Activated naive CD8-positive, alpha-beta T cell treated with anti-CD3 and anti-CD28 coated beads for 36 hours (primary cell): ENCODE measurements around the gene MLXIP. TPM values are rescaled to one million over a fixed set of nuclear protein-coding genes. Genes with fewer than 3 reads are reported as not detected.

Experiments
- DNase-seq: peaks from one replicate; pipeline ENCODE4 v3.0.0; 2021
- H3K27ac Mint-ChIP-seq: one replicate; pipeline ENCODE4 v1.8.0; 2022; ENCODE audit warnings: mild to moderate bottlenecking, moderate library complexity, mixed read lengths
- H3K27me3 Mint-ChIP-seq: one replicate; pipeline ENCODE4 v1.8.0; 2022; ENCODE audit warnings: mild to moderate bottlenecking, mixed read lengths
- H3K36me3 Mint-ChIP-seq: one replicate; pipeline ENCODE4 v1.8.0; 2021; ENCODE audit warnings: mild to moderate bottlenecking, mixed read lengths
- H3K4me1 Mint-ChIP-seq: one replicate; pipeline ENCODE4 v1.8.0; 2021; ENCODE audit warnings: mixed read lengths
- H3K4me3 Mint-ChIP-seq: one replicate; pipeline ENCODE4 v1.8.0; 2022; ENCODE audit warnings: mild to moderate bottlenecking, moderate library complexity, mixed read lengths
- H3K9me3 Mint-ChIP-seq: one replicate; pipeline ENCODE4 v1.8.0; 2022; ENCODE audit warnings: mixed read lengths
- total RNA-seq, 2 experiments: library from RNA; stranded (reverse); gene quantifications; one replicate each; pipeline ENCODE4 v1.2.3, GENCODE V29; 2021

Gene MLXIP
- total RNA-seq, 2 experiments from 2014 or later: 29.0 to 30.1 TPM

DNA sequence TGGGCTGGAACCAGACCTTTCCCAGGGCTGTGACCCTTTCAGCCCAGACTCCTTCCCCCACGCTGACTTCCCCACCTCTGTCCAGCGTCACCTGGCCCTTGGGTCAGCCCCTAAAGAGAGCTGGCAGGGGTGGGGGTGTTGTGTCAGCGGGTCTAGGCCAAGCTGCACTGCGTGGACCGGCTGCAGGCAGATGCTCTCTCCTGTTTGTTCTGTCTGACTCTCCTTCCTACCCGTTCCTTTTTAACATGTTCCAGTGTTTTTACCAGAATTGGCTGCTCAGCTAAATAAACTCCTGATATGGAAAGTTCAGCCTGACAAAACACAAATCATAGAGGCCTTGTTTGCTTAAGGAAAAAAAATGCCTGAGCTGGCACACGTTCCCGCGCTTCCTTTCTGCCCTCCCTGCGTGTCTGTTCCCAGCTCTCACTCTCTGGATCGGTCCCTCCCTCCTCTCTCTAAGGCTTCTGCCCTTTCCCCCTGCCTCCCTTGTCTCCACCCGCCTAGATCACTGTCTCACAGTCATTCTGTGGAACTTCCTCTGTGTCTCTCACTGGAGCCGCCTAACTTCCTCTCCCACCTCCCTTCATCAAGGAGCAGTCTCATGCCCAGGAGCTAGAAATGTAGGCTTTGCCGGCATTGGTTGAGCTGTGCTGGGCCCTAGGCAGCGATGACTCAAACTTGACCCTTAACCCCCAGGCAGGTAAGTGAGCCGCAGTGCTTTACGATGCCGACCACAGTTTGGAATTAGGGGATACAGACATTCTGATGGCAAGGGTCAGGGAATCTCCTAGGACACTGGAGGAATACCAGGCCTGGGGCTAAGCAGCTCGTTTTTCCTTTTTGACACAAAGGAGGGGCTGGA, 15.5 kb upstream of the MLXIP start:
- no peak for DNase-seq
- Mint-ChIP-seq H3K36me3 (no peaks in the 10 kb centered on the region), H3K4me3 (no peak overlapping the region), H3K4me1 (peaks cover 15% of the 10 kb centered on the region), H3K27me3 (no peaks in the 10 kb centered on the region), H3K27ac (no peak overlapping the region), H3K9me3 (no peaks in the 10 kb centered on the region)

- Mint-ChIP-seq H3K4me3 (no peak overlapping the region), H3K27me3 (no peaks in the 10 kb centered on the region), H3K4me1 (peaks cover 21% of the 10 kb centered on the region), H3K9me3 (no peaks in the 10 kb centered on the region), H3K27ac (no peak overlapping the region), H3K36me3 (no peaks in the 10 kb centered on the region)
- DNase-seq: no peak
Measured at GRCh38 chr12:122063694-122064024, 14.9 kb upstream of the MLXIP start.

GRCh38 chr12:122064025-122064777, 14.4 kb upstream of the MLXIP start:
- no peak overlapping the region for H3K27ac Mint-ChIP-seq
- no peaks in the 10 kb centered on the region for H3K27me3 Mint-ChIP-seq
- peak; percentile 65 for DNase-seq
- H3K36me3 Mint-ChIP-seq: no peaks in the 10 kb centered on the region
- H3K9me3 Mint-ChIP-seq: no peaks in the 10 kb centered on the region
- H3K4me1 Mint-ChIP-seq: peaks cover 21% of the 10 kb centered on the region
- H3K4me3 Mint-ChIP-seq: no peak overlapping the region

DNA sequence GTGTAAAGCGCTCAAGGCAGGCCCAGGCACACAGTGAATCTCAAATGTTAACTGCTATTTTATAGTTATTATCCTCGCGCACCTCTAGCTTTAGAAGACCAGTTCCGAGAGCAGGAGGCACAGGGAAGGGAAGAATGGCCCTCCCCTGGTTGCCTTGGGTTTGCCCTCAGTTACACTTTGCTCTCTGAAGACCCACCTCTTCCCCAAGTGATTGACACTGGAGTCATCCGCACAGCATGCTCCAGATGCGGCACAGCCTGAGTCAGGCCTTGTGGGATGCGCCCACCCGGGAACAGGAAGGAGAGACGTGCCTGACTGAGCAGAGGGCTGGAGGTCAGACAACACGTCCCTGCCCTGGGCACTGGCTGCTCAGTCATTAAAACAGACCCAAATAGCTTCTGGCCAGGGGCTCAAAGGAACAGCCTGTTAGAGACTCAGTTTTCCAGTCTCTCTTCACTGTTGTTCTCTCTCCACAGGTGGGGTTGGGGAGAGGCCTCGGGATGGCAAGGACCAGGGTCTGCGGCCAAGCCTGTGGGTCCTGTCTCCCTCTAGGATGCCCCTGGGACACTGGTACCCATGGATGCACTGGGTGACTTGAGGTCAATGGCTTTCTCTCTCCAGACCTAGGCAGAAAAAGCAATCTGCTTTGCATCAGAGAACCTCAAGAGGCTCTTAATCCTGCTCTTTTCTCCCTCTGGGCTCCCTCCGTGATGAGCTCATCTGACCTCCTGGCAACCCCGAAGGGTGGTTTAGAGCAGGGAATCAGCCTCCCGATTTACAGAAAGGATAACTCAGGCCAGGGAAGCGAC, 13.6 kb upstream of the MLXIP start:
- Mint-ChIP-seq H3K27me3 (no peaks in the 10 kb centered on the region), H3K36me3 (no peaks in the 10 kb centered on the region), H3K27ac (no peak overlapping the region), H3K4me1 (peaks cover 21% of the 10 kb centered on the region), H3K4me3 (no peak overlapping the region), H3K9me3 (no peaks in the 10 kb centered on the region)
- DNase-seq: no peak

- DNase-seq: no peak
- no peaks in the 10 kb centered on the region for H3K36me3 Mint-ChIP-seq
- H3K4me3 Mint-ChIP-seq: peak overlapping the region; percentile 73
- peaks cover 21% of the 10 kb centered on the region for H3K4me1 Mint-ChIP-seq
- H3K9me3 Mint-ChIP-seq: no peaks in the 10 kb centered on the region
- peak overlapping the region; percentile 30 for H3K27ac Mint-ChIP-seq
- H3K27me3 Mint-ChIP-seq: no peaks in the 10 kb centered on the region
Measured at GRCh38 chr12:122067548-122067947, 11.0 kb upstream of the MLXIP start.

GRCh38 chr12:122067966-122068365, 10.6 kb upstream of the MLXIP start:
- Mint-ChIP-seq H3K27me3 (no peaks in the 10 kb centered on the region), H3K4me1 (peaks cover 19% of the 10 kb centered on the region), H3K9me3 (no peaks in the 10 kb centered on the region), H3K27ac (peak overlapping the region; percentile 30), H3K4me3 (peak overlapping the region; percentile 73), H3K36me3 (no peaks in the 10 kb centered on the region)
- peak; percentile 52 for DNase-seq

GRCh38 chr12:122072031-122072970, 6.3 kb upstream of the MLXIP start:
- no peaks in the 10 kb centered on the region for H3K9me3 Mint-ChIP-seq

DNA sequence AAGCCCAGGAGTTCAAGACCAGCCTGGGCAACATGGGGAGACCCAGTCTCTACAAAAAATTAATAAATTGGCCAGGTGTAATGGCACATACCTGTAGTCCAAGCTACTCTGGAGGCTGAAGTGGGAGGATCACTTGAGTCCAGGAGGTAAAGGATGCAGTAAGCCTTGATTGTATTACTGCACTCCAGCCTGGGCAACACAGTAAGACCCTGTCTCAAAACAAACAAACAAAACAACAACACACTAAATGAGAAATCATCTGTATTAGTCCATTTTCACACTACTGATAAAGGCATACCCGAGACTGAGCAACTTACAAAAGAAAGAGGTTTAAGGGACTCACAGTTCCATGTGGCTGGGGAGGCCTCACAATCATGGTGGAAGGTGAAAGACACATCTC, 4.7 kb upstream of the MLXIP start:
- Mint-ChIP-seq H3K9me3 (no peaks in the 10 kb centered on the region), H3K27ac (no peak overlapping the region), H3K4me3 (no peak overlapping the region), H3K27me3 (no peaks in the 10 kb centered on the region), H3K4me1 (peaks cover 15% of the 10 kb centered on the region), H3K36me3 (no peaks in the 10 kb centered on the region)
- DNase-seq: no peak

More at GRCh38 chr12:122072031-122072970, 6.3 kb upstream of the MLXIP start:
- H3K27ac Mint-ChIP-seq: no peak overlapping the region
- H3K27me3 Mint-ChIP-seq: no peaks in the 10 kb centered on the region
- no peak overlapping the region for H3K4me3 Mint-ChIP-seq
- DNase-seq: no peak
- H3K36me3 Mint-ChIP-seq: no peaks in the 10 kb centered on the region
- H3K4me1 Mint-ChIP-seq: peaks cover 22% of the 10 kb centered on the region

DNA sequence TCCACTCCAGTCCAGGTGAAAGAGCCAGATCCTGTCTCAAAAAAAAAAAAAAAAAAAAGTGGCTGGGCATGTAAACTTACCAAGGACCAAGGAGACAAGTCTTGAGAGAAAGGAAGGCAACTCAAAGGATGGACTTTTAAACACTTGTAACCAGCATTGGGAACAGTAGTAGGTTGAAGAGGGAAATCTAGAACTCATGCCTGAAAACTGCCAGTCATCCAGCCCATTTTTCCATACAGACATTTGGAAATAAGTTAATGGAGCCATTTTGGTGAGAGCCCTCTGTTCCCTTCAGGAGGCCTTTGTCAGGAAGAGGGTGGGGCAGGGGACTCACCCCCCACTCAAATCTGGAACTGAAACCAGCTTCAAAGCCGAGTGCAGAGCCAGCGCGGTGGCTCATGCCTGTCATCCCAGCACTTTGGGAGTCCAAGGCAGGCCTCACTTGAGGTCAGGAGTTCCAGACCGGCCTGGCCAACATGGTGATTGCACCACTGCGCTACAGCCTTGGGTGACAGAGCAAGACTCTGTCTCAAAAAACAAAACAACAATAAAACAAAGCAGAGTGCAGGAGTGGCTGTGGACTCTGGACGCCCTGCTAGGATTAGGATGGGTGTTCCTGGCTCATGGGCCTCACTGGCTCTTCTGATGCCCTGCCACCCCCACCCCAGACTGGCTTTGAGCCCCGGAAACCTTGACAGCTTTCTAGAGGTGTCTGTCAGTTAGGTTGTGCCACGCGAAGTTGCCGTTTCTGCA, 1.6 kb upstream of the MLXIP start:
- peaks cover 13% of the 10 kb centered on the region for H3K36me3 Mint-ChIP-seq
- no peak overlapping the region for H3K27ac Mint-ChIP-seq
- H3K4me1 Mint-ChIP-seq: peaks cover 28% of the 10 kb centered on the region
- H3K27me3 Mint-ChIP-seq: no peaks in the 10 kb centered on the region
- no peak for DNase-seq
- H3K9me3 Mint-ChIP-seq: no peaks in the 10 kb centered on the region
- no peak overlapping the region for H3K4me3 Mint-ChIP-seq

DNA sequence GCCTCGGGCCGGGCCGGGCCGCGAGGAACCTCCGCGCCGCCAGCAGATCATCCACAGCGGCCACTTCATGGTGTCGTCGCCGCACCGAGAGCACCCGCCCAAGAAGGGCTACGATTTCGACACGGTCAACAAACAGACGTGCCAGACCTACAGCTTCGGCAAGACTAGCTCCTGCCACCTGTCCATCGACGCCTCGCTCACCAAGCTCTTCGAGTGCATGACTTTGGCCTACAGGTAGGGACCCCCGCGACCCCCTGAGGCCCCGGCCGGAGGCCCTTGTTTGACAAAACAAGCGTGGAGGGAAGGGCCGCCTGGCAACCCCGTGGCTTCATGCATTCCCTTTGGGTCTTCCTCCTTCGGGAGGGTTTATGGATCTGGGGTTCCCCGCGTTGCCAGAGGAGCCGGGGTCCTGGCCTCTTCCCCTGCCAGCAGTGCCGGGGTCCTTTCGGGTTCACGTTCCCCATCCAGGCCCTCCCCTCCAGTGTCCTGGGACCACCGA, 526 bp downstream of the MLXIP start:
- Mint-ChIP-seq H3K36me3 (peaks cover 26% of the 10 kb centered on the region), H3K27ac (peak overlapping the region; percentile 82), H3K4me3 (peak overlapping the region; percentile 94), H3K27me3 (no peaks in the 10 kb centered on the region), H3K9me3 (no peaks in the 10 kb centered on the region), H3K4me1 (peaks cover 47% of the 10 kb centered on the region)
- DNase-seq: no peak

GRCh38 chr12:122079532-122080081, 1.1 kb downstream of the MLXIP start:
- Mint-ChIP-seq H3K4me3 (peak overlapping the region; percentile 94), H3K4me1 (peaks cover 49% of the 10 kb centered on the region), H3K36me3 (peaks cover 31% of the 10 kb centered on the region), H3K9me3 (no peaks in the 10 kb centered on the region), H3K27ac (peak overlapping the region; percentile 82), H3K27me3 (no peaks in the 10 kb centered on the region)
- DNase-seq: no peak

DNA sequence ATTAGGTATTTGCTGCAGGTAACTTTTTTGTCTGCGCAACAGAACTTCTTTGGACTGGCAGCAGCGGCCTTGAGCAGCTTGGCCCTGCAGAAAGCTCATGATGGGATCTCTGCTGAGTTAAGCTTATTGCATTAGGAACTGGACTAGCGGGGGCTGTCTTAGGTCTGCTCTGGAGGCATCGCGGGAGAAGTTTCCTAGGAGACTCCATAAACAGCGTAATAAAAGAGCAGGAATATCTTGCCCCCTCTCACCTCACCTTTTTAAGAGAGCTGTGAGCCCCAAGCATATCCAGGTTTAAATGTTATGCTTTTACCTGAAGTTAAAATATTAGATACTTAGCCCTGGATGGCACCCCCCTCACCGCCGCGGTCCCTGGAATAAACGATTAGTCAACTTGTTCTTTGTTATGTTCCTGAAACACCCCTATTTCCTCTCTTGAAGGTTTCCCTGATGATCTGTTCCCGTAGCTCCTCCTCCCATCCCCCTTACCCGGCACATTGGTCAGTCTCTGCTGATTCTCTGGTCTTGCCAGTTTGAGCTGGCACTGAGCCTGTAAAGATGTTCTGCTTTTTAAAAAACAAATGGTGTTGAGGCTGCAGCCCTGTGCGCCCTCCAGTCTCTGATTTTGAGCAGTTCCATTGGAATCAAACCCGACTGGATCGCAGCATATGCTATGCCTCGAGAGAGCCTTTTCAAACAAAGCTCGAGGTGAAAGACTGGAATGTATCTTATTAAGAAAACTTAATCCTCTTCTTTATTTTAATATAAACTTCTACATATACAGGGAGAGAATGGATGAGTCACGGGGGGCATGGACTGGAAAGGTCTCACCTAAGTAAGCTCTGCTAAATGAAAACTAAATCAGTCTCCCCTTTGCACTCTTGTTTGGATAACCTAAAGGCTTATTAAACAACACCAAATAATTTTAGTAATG, 1.9 kb downstream of the MLXIP start:
- H3K4me1 Mint-ChIP-seq: peaks cover 53% of the 10 kb centered on the region
- peak overlapping the region; percentile 82 for H3K27ac Mint-ChIP-seq
- peak overlapping the region; percentile 94 for H3K4me3 Mint-ChIP-seq
- H3K27me3 Mint-ChIP-seq: no peaks in the 10 kb centered on the region
- DNase-seq: no peak
- peaks cover 36% of the 10 kb centered on the region for H3K36me3 Mint-ChIP-seq
- H3K9me3 Mint-ChIP-seq: no peaks in the 10 kb centered on the region
